ENCODE data around the gene COL21A1. TPM values are rescaled to one million over a fixed set of nuclear protein-coding genes. Genes with fewer than 3 reads are reported as not detected.

COL21A1 gene
- total RNA-seq, 1 experiment from 2014 or later = 49.0 TPM

- no TSS peak for BruUV-seq (replicated peaks)
- no peak for DNase-seq (ENCODE audit: low spot score)
- ChIA-PET CTCF (no interaction called here), POLR2A (ENCODE audit: low non-redundant PET) (no interaction called here)
- Histone ChIP-seq H3K9me3 (ENCODE audit: low read depth, low read length, poor library complexity, severe bottlenecking) (no peaks in the 10 kb centered on the region), H3K27me3 (replicated peaks; ENCODE audit: insufficient read depth, low read depth, low read length, poor library complexity) (no peaks in the 10 kb centered on the region), H3K4me1 (ENCODE audit: insufficient read depth, low read length, poor library complexity, severe bottlenecking) (peaks cover 29% of the 10 kb centered on the region), H3K4me3 (ENCODE audit: low read depth, low read length, poor library complexity, severe bottlenecking) (no peak overlapping the region), H3K27ac (ENCODE audit: low read depth, low read length, poor library complexity, severe bottlenecking) (no peak overlapping the region), H3K36me3 (ENCODE audit: insufficient read depth, low read length, poor library complexity, severe bottlenecking) (no peaks in the 10 kb centered on the region)
- no peak for TF ChIP-seq EZH2 (IDR thresholded peaks at IDR 0.05; ENCODE audit: borderline replicate concordance, low read depth, low read length, poor library complexity, severe bottlenecking)
- TF ChIP-seq, protein P1, sequence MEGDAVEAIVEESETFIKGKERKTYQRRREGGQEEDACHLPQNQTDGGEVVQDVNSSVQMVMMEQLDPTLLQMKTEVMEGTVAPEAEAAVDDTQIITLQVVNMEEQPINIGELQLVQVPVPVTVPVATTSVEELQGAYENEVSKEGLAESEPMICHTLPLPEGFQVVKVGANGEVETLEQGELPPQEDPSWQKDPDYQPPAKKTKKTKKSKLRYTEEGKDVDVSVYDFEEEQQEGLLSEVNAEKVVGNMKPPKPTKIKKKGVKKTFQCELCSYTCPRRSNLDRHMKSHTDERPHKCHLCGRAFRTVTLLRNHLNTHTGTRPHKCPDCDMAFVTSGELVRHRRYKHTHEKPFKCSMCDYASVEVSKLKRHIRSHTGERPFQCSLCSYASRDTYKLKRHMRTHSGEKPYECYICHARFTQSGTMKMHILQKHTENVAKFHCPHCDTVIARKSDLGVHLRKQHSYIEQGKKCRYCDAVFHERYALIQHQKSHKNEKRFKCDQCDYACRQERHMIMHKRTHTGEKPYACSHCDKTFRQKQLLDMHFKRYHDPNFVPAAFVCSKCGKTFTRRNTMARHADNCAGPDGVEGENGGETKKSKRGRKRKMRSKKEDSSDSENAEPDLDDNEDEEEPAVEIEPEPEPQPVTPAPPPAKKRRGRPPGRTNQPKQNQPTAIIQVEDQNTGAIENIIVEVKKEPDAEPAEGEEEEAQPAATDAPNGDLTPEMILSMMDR (conservative IDR thresholded peaks at IDR 0.05; ENCODE audit: low read depth, low read length) = no peak
- intact Hi-C loops (cut with micrococcal nuclease; ENCODE audit: unreplicated experiment) = no loop called here
These were observed 223.6 kb downstream of the COL21A1 start for GRCh38 chr6:56023829-56024228.

DNA sequence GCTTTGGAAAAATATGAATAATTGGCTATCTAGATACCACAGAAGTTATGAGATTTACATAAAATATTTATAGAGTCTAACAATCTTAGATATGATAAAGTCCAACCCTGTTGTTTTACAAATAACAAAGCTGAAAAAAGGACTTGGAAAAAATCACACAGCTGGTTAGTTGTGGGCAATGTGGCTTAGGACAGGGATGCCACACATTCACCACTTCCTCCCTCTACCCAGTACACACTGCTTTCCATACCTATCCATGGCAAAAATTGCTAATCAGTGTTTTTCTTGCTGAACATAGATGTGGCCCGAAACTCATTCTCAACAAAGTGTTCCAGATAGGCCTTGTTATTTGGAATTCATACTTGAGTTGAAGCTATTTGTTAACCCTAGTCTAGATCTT, 224.7 kb downstream of the COL21A1 start:
- POLR2A ChIA-PET (ENCODE audit: low non-redundant PET) = no interaction called here
- no peak for TF ChIP-seq EZH2 (IDR thresholded peaks at IDR 0.05; ENCODE audit: borderline replicate concordance, low read depth, low read length, poor library complexity, severe bottlenecking)
- TF ChIP-seq, protein P1 (conservative IDR thresholded peaks at IDR 0.05; ENCODE audit: low read depth, low read length) = no peak
- intact Hi-C loops (cut with micrococcal nuclease; ENCODE audit: unreplicated experiment) = no loop called here
- Histone ChIP-seq H3K27me3 (replicated peaks; ENCODE audit: insufficient read depth, low read depth, low read length, poor library complexity) (no peaks in the 10 kb centered on the region), H3K27ac (ENCODE audit: low read depth, low read length, poor library complexity, severe bottlenecking) (peak overlapping the region; percentile 18), H3K9me3 (ENCODE audit: low read depth, low read length, poor library complexity, severe bottlenecking) (no peaks in the 10 kb centered on the region), H3K4me3 (ENCODE audit: low read depth, low read length, poor library complexity, severe bottlenecking) (no peak overlapping the region), H3K36me3 (ENCODE audit: insufficient read depth, low read length, poor library complexity, severe bottlenecking) (no peaks in the 10 kb centered on the region), H3K4me1 (ENCODE audit: insufficient read depth, low read length, poor library complexity, severe bottlenecking) (peaks cover 29% of the 10 kb centered on the region)
- BruUV-seq (replicated peaks) = no TSS peak
- CTCF ChIA-PET = no interaction called here
- no peak for DNase-seq (ENCODE audit: low spot score)

DNA sequence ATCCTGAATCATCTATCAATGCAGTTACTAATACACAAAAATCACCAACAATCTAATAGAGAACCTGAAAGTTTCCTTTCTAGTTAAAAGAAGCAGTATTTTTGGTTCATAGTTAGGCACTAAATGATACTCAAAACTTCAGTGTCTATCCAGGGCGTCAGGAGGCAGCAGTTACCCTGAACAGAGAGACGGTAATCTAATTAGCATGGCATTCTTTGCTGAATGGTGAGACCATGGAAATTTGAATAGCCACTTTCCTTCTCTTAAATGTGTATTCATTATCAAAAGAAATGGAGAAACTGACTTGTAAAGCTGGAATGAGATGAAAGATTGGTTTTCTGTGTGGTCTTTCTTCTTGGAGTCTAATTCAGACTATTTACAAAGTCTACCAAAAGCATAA, 225.4 kb downstream of the COL21A1 start:
- Histone ChIP-seq H3K9me3 (ENCODE audit: low read depth, low read length, poor library complexity, severe bottlenecking) (no peaks in the 10 kb centered on the region), H3K27ac (ENCODE audit: low read depth, low read length, poor library complexity, severe bottlenecking) (peak overlapping the region; percentile 18), H3K27me3 (replicated peaks; ENCODE audit: insufficient read depth, low read depth, low read length, poor library complexity) (no peaks in the 10 kb centered on the region), H3K36me3 (ENCODE audit: insufficient read depth, low read length, poor library complexity, severe bottlenecking) (no peaks in the 10 kb centered on the region), H3K4me3 (ENCODE audit: low read depth, low read length, poor library complexity, severe bottlenecking) (no peak overlapping the region), H3K4me1 (ENCODE audit: insufficient read depth, low read length, poor library complexity, severe bottlenecking) (peaks cover 28% of the 10 kb centered on the region)
- DNase-seq (ENCODE audit: low spot score) = peak; percentile 81
- intact Hi-C loops (cut with micrococcal nuclease; ENCODE audit: unreplicated experiment) = no loop called here
- CTCF ChIA-PET = no interaction called here
- POLR2A ChIA-PET (ENCODE audit: low non-redundant PET) = no interaction called here
- BruUV-seq (replicated peaks) = no TSS peak
- no peak for TF ChIP-seq EZH2 (IDR thresholded peaks at IDR 0.05; ENCODE audit: borderline replicate concordance, low read depth, low read length, poor library complexity, severe bottlenecking)
- TF ChIP-seq, protein P1 (conservative IDR thresholded peaks at IDR 0.05; ENCODE audit: low read depth, low read length) = peak; percentile 61

Measured in A673 (cell line).